Colonic mucosa (tissue), 4 donors: Measurements from ENCODE around the gene PRKN. TPM values are rescaled to one million over a fixed set of nuclear protein-coding genes. Genes with fewer than 3 reads are reported as not detected.

Experiments used
- DNase-seq: peaks from one replicate; pipeline ENCODE4 v3.0.0-alpha.2; 2020
- H3K27ac ChIP-seq: fragments of 200-600 bp; one replicate; pipeline ENCODE4 v1.8.0; 2021
- H3K27me3 ChIP-seq: fragments of 200-600 bp; one replicate; pipeline ENCODE4 v1.8.0; 2021
- H3K36me3 ChIP-seq: fragments of 200-600 bp; one replicate; pipeline ENCODE4 v1.8.0; 2021
- H3K4me1 ChIP-seq: fragments of 200-600 bp; one replicate; pipeline ENCODE4 v1.8.0; 2021; ENCODE audit warnings: mild to moderate bottlenecking
- H3K4me3 ChIP-seq: fragments of 200-600 bp; one replicate; pipeline ENCODE4 v1.8.0; 2021
- H3K9ac ChIP-seq, 2 donors: one replicate each; pipeline ENCODE4 v1.7.0; 2013; ENCODE audit warnings: control low read depth in 2 of 2, low read depth in 2 of 2, low read length in 2 of 2
- H3K9me3 ChIP-seq: fragments of 200-600 bp; one replicate; pipeline ENCODE4 v1.8.0; 2021
- CTCF ChIP-seq: fragments of 200-600 bp; IDR thresholded peaks from one replicate; pipeline ENCODE4 v1.8.0; 2022; ENCODE audit warnings: antibody characterized with exemption, mild to moderate bottlenecking
- intact Hi-C: fragments of 100-400 bp; cut with DNase I; formaldehyde crosslinking; loops from one replicate; pipeline ENCODE4 v1.14.1; 2022
- total RNA-seq, 2 donors: library from RNA; stranded (reverse); fragmentation: NEBNext Ultra II Directional in 1 of 2; extraction: Animal tissue kit (Norgen Biotek cat#: 25700) in 1 of 2; gene quantifications; one replicate each; pipeline ENCODE4 v1.2.1, GENCODE V29; 2021
- donor health status: healthy.
- donor health status: DM: no; HTN: no; CAD: no.
- donor health status: DM: no; HTN: no; CAD: no.

The PRKN gene
- total RNA-seq, 2 donors from 2014 or later, result 3.7 to 8.1 TPM

GRCh38 chr6:162580619-162581018 lies 146.9 kb downstream of the PRKN start:
- no peak for TF ChIP-seq CTCF
- no peak overlapping the region for H3K27ac ChIP-seq
- H3K36me3 ChIP-seq, result no peaks in the 10 kb centered on the region
- H3K27me3 ChIP-seq, result no peaks in the 10 kb centered on the region
- no peak for DNase-seq
- H3K9me3 ChIP-seq, result no peaks in the 10 kb centered on the region
- H3K9ac ChIP-seq, result no peak overlapping the region
- intact Hi-C loops, result no loop called here
- no peak overlapping the region for H3K4me3 ChIP-seq
- no peaks in the 10 kb centered on the region for H3K4me1 ChIP-seq

GRCh38 chr6:162576016-162576415 lies 151.6 kb downstream of the PRKN start:
- intact Hi-C loops, result no loop called here
- TF ChIP-seq CTCF, result no peak

GRCh38 chr6:162572240-162572639 lies 155.3 kb downstream of the PRKN start:
- Histone ChIP-seq H3K9ac (no peak overlapping the region), H3K27me3 (no peaks in the 10 kb centered on the region), H3K27ac (no peak overlapping the region), H3K4me3 (no peak overlapping the region), H3K4me1 (no peaks in the 10 kb centered on the region), H3K36me3 (no peaks in the 10 kb centered on the region), H3K9me3 (no peaks in the 10 kb centered on the region)
- DNase-seq, result no peak
- intact Hi-C loops, result no loop called here
- TF ChIP-seq CTCF, result no peak

More at GRCh38 chr6:162576016-162576415, 151.6 kb downstream of the PRKN start:
- Histone ChIP-seq H3K9ac (no peak overlapping the region), H3K4me1 (no peaks in the 10 kb centered on the region), H3K9me3 (no peaks in the 10 kb centered on the region), H3K27me3 (no peaks in the 10 kb centered on the region), H3K36me3 (no peaks in the 10 kb centered on the region), H3K4me3 (no peak overlapping the region), H3K27ac (no peak overlapping the region)
- no peak for DNase-seq

- Histone ChIP-seq H3K9ac (no peak overlapping the region), H3K4me3 (no peak overlapping the region), H3K36me3 (no peaks in the 10 kb centered on the region), H3K4me1 (no peaks in the 10 kb centered on the region), H3K27ac (no peak overlapping the region), H3K27me3 (no peaks in the 10 kb centered on the region), H3K9me3 (no peaks in the 10 kb centered on the region)
- intact Hi-C loops, result no loop called here
- DNase-seq, result no peak
- no peak for TF ChIP-seq CTCF
Observed at GRCh38 chr6:162568266-162568665, 159.3 kb downstream of the PRKN start.

GRCh38 chr6:162562041-162562440 lies 165.5 kb downstream of the PRKN start:
- intact Hi-C loops, result no loop called here
- no peak for TF ChIP-seq CTCF
- no peaks in the 10 kb centered on the region for H3K27me3 ChIP-seq

GRCh38 chr6:162560891-162561290 lies 166.7 kb downstream of the PRKN start:
- no peaks in the 10 kb centered on the region for H3K4me1 ChIP-seq
- no peak overlapping the region for H3K27ac ChIP-seq
- intact Hi-C loops, result no loop called here
- H3K9me3 ChIP-seq, result no peaks in the 10 kb centered on the region
- no peaks in the 10 kb centered on the region for H3K36me3 ChIP-seq
- H3K4me3 ChIP-seq, result no peak overlapping the region
- H3K9ac ChIP-seq, result no peak overlapping the region
- TF ChIP-seq CTCF, result no peak
- no peaks in the 10 kb centered on the region for H3K27me3 ChIP-seq
- DNase-seq, result no peak

More at GRCh38 chr6:162562041-162562440, 165.5 kb downstream of the PRKN start:
- Histone ChIP-seq H3K36me3 (no peaks in the 10 kb centered on the region), H3K4me3 (no peak overlapping the region), H3K9ac (no peak overlapping the region), H3K9me3 (no peaks in the 10 kb centered on the region), H3K27ac (no peak overlapping the region), H3K4me1 (no peaks in the 10 kb centered on the region)
- DNase-seq, result no peak
